ENCODE results near the gene TECPR1. TPM values are rescaled to one million over a fixed set of nuclear protein-coding genes. Genes with fewer than 3 reads are reported as not detected.

Gene TECPR1
- total RNA-seq, 1 donor from 2014 or later = 50.1 TPM

DNA sequence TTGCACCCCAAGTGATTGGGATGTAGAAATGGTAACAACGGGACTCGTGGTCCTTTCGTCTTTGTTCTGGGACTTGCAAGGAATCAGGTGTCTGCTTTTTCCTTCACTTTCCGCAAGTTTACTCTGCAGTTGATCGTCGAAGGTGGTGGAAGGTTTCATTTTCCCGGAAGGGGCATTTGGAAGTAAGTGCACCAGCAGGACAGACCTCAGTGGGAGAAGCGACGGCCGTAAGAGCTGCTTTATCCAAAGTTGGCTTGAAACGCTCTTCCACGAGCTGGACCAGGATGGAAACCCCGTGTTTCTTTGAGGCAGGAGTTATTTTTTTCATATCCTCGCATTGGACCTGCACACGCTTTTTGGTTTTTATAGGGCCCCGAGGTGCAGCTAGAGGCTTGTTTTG, 30.7 kb upstream of the TECPR1 start:
- H3K36me3 ChIP-seq = peaks cover 30% of the 10 kb centered on the region
- H3K27ac ChIP-seq = peak overlapping the region; percentile 96
- intact Hi-C loops (cut with DNase I) = no loop called here
- no peak for DNase-seq
- peaks cover 61% of the 10 kb centered on the region for H3K4me1 ChIP-seq
- H3K9me3 ChIP-seq = no peaks in the 10 kb centered on the region
- no peaks in the 10 kb centered on the region for H3K27me3 ChIP-seq (ENCODE audit: low read depth)
- TF ChIP-seq, protein P1, sequence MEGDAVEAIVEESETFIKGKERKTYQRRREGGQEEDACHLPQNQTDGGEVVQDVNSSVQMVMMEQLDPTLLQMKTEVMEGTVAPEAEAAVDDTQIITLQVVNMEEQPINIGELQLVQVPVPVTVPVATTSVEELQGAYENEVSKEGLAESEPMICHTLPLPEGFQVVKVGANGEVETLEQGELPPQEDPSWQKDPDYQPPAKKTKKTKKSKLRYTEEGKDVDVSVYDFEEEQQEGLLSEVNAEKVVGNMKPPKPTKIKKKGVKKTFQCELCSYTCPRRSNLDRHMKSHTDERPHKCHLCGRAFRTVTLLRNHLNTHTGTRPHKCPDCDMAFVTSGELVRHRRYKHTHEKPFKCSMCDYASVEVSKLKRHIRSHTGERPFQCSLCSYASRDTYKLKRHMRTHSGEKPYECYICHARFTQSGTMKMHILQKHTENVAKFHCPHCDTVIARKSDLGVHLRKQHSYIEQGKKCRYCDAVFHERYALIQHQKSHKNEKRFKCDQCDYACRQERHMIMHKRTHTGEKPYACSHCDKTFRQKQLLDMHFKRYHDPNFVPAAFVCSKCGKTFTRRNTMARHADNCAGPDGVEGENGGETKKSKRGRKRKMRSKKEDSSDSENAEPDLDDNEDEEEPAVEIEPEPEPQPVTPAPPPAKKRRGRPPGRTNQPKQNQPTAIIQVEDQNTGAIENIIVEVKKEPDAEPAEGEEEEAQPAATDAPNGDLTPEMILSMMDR (IDR thresholded peaks at IDR 0.05) = no peak
- peak overlapping the region; percentile 87 for H3K4me3 ChIP-seq
- no peak for ATAC-seq

DNA sequence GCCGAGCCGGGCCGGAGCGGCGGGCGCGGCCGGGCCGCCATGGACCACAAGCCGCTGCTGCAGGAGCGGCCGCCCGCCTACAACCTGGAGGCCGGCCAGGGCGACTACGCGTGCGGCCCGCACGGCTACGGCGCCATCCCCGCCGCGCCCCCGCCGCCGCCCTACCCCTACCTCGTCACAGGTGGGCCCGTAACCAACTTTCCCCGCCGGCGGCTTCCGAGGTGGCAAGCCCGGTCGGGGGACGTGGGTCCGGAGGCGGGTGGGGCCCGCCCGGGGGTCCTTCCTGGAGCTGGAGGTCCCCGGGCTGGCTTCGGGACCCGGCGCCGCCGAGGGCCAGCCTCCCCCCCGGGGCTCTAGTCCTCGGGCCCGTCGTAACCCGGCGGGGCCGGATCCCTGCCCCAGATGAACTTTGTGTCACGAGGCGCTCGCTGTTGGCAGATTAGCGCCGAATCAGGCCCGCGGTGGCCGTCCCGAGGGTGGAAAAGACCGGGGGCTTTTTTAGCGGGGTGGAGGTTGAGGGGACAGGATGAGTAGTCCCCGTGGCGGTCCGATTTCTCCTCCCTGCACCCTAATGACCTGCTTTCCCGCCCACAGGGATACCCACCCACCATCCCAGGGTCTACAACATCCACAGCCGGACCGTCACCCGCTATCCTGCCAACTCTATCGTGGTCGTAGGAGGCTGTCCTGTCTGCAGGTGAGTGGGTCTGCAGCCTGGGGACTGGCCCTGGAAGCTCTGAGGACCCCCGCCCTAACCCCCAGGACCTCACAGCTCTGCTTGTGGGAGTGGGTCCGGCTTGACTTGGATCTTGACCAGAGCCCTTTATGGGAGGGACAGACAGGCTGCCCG, 29.9 kb upstream of the TECPR1 start:
- TF ChIP-seq, protein P1 (IDR thresholded peaks at IDR 0.05) = no peak
- H3K4me1 ChIP-seq = peaks cover 58% of the 10 kb centered on the region
- intact Hi-C loops (cut with DNase I) = no loop called here

DNA sequence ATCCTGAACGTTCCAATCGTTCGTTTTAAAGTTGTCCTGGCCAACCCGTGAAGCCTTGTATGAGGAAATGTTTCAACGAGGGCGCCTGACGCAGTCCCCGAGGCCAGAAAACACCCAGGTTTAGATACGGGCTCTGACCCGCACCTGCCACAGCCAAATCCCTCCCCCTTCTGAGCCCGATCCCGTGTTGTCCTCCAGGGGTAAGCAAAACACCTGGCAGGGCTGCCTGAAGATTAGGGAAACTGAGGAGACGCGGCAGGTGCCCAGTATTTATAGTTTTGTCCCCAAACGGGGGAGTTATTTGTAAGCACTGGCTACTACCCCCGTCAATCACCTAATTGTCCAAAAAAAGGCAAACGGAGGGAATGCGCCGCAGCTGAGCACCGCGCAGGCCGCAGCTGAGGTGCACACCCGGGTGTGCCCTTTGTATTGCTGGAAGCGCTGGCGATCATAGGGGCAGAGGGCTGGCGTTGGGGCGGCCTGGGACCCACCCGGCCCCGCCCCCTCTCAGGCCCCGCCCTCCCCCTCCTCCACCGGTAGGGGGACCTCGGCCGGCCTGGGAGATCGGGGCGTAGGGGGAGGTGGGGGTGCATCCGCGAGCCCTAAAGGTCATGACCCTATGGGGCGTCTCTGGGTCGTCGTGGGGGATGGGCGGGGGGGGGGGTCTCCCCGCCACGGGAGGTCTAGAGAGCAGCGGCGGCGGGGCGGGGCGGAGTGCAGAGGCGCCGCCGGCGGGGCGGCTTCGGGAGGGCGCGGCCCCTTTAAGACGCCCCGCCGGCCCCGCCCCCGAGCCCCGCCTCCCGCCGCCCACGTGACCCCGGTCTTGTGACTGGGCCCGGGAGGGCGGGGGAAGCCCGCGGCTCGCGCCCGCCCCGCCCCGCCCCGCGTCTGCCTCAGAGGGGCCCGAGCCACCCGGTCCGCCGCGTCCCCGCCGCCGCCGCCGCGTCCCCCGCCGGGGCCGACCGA, 29.0 kb upstream of the TECPR1 start, which contains the start of gene BRI3:
BRI3 (plus strand) TSS at position 896 of the 966 bp plus-strand sequence. CDS start 110 bp downstream, outside the sequence.
- DNase-seq = peak; percentile 94
- TF ChIP-seq, protein P1 (IDR thresholded peaks at IDR 0.05) = no peak
- no peaks in the 10 kb centered on the region for H3K27me3 ChIP-seq (ENCODE audit: low read depth)
- peak; percentile 81 to 85 for ATAC-seq
- intact Hi-C loops (cut with DNase I) = no loop called here
- peaks cover 19% of the 10 kb centered on the region for H3K36me3 ChIP-seq
- H3K9me3 ChIP-seq = no peaks in the 10 kb centered on the region
- peak within 1 kb of the TSS; percentile 87 for H3K4me3 ChIP-seq
- peaks cover 58% of the 10 kb centered on the region for H3K4me1 ChIP-seq
- peak within 1 kb of the TSS; percentile 96 for H3K27ac ChIP-seq

More for the DNA sequence above, 29.9 kb upstream of the TECPR1 start:
- DNase-seq (peak; percentile 73), ATAC-seq (no peak)
- H3K36me3 ChIP-seq = peaks cover 23% of the 10 kb centered on the region
- H3K9me3 ChIP-seq = no peaks in the 10 kb centered on the region
- no peaks in the 10 kb centered on the region for H3K27me3 ChIP-seq (ENCODE audit: low read depth)
- peak overlapping the region; percentile 87 for H3K4me3 ChIP-seq
- H3K27ac ChIP-seq = peak overlapping the region; percentile 96

DNA sequence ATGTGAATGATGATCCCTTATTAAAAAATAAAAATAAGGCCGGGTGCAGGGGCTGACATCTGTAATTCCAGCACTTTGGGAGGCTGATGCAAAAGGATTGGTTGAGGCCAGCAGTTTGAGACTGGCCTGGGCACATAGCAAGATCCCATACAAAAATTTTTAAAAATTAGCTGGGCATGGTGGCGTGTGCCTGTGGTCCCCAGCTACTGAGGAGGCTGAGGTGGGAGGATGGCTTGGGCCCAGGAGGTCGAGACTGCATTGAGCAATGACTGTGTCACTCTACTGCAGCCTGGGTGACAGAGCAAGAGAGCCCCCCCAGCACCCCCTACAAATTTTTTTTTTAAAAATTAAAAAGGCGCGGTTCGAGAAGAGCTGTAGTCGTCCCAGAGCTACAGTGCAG, 28.3 kb upstream of the TECPR1 start:
- no peaks in the 10 kb centered on the region for H3K27me3 ChIP-seq (ENCODE audit: low read depth)
- peaks cover 12% of the 10 kb centered on the region for H3K36me3 ChIP-seq
- H3K4me3 ChIP-seq = peak overlapping the region; percentile 64
- DNase-seq (no peak), ATAC-seq (no peak)
- H3K27ac ChIP-seq = peak overlapping the region; percentile 89
- intact Hi-C loops (cut with DNase I) = no loop called here
- TF ChIP-seq, protein P1 (IDR thresholded peaks at IDR 0.05) = no peak
- H3K4me1 ChIP-seq = peaks cover 58% of the 10 kb centered on the region
- no peaks in the 10 kb centered on the region for H3K9me3 ChIP-seq

DNA sequence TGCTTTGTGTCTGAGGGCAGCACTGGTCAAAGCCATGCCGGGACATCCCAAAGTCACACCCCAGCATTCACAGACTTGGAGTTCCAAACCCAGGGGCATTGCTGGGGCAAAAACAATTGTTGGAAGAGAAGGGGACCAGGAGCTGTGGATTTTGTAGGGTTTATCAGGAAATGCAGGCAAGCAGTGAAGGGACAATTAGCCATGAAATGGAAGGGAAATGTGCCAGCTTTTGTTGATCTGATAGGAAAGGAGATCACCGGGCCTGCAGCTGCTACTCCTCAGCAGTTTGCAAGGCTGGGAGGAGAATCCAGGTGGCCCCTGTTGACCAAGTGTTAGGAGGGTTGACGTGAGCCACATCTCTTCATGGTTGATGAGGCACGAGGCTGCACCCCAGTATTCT, 26.9 kb upstream of the TECPR1 start:
- H3K27ac ChIP-seq = peak overlapping the region; percentile 24
- peaks cover 6% of the 10 kb centered on the region for H3K36me3 ChIP-seq
- no peak for DNase-seq
- intact Hi-C loops (cut with DNase I) = no loop called here
- TF ChIP-seq, protein P1 (IDR thresholded peaks at IDR 0.05) = no peak
- H3K27me3 ChIP-seq (ENCODE audit: low read depth) = no peaks in the 10 kb centered on the region
- no peak overlapping the region for H3K4me3 ChIP-seq
- peaks cover 46% of the 10 kb centered on the region for H3K4me1 ChIP-seq
- ATAC-seq = no peak
- no peaks in the 10 kb centered on the region for H3K9me3 ChIP-seq
